H1 (cell line): Measurements from ENCODE around the gene OMP. TPM values are rescaled to one million over a fixed set of nuclear protein-coding genes. Genes with fewer than 3 reads are reported as not detected.

Source experiments
- CTCF ChIA-PET: fragments of 300-600 bp; sonication (Branson Sonifier 250); formaldehyde crosslinking; loops from one replicate; lab custom pipeline; 2021; ENCODE audit not compliant: partially characterized antibody; lab: Charles Lee
- POLR2A ChIA-PET: fragments of 300-600 bp; sonication (Branson Sonifier 250); formaldehyde crosslinking; loops from one replicate; lab custom pipeline; 2021; ENCODE audit warnings: inconsistent platforms; ENCODE audit not compliant: partially characterized antibody; lab: Charles Lee
- DNase-seq, 2 experiments: peaks; one replicate each; pipeline versions ENCODE4 v3.0.0 to v3.0.0-alpha.2; 2010 to 2022; ENCODE audit warnings: low spot score in 2 of 2, low read depth in 1 of 2, mixed read lengths in 1 of 2
- FAIRE-seq: peaks from 2 replicates; lab custom pipeline; 2011; peaks lifted over from hg19 to GRCh38; lab: Jason Lieb, UNC
- H2AFZ ChIP-seq: 2 replicates; pipeline ENCODE4 v1.8.1; 2012; ENCODE audit warnings: low read length, inconsistent platforms
- H2AK5ac ChIP-seq: 2 replicates; pipeline ENCODE4 v1.6.1; 2013; ENCODE audit warnings: low read depth, low read length
- H2BK120ac ChIP-seq: replicated peaks from 2 replicates; pipeline ENCODE3; 2013; ENCODE audit warnings: low read depth, low read length, inconsistent platforms
- H2BK12ac ChIP-seq: 2 replicates; pipeline ENCODE4 v1.6.1; 2013; ENCODE audit warnings: low read depth, low read length
- H2BK15ac ChIP-seq: 2 replicates; pipeline ENCODE4 v1.6.1; 2013; ENCODE audit warnings: low read length
- H2BK20ac ChIP-seq: 2 replicates; pipeline ENCODE4 v1.6.1; 2013; ENCODE audit warnings: low read length
- H2BK5ac ChIP-seq: 2 replicates; pipeline ENCODE4 v1.6.1; 2013; ENCODE audit warnings: low read depth, low read length
- H3K14ac ChIP-seq: 2 replicates; pipeline ENCODE4 v1.6.1; 2013; ENCODE audit warnings: inconsistent platforms; ENCODE audit not compliant: insufficient read length
- H3K18ac ChIP-seq: 2 replicates; pipeline ENCODE4 v1.6.1; 2013; ENCODE audit warnings: low read length; ENCODE audit errors: extremely low read depth
- H3K23ac ChIP-seq: 2 replicates; pipeline ENCODE4 v1.6.1; 2013; ENCODE audit warnings: inconsistent platforms; ENCODE audit not compliant: insufficient read length
- H3K23me2 ChIP-seq: 2 replicates; pipeline ENCODE4 v1.6.1; 2013; ENCODE audit warnings: low read depth, low read length
- H3K27ac ChIP-seq: 2 replicates; pipeline ENCODE4 v1.6.1; 2011; ENCODE audit warnings: low read depth, low read length, inconsistent platforms
- H3K27me3 ChIP-seq, 4 experiments: replicated peaks in 1 of 4; 1 replicate in 1 of 4; 2 replicates in 3 of 4; pipeline versions ENCODE4 v1.6.1 to v1.8.1; 2011 to 2013; ENCODE audit warnings: low read length in 3 of 4, mild to moderate bottlenecking in 3 of 4, inconsistent platforms in 2 of 4, mixed read lengths in 2 of 4, moderate library complexity in 1 of 4; ENCODE audit not compliant: control insufficient read depth in 3 of 4, insufficient read depth in 3 of 4; ENCODE audit errors: extremely low read depth in 1 of 4
- H3K36me3 ChIP-seq, 4 experiments: 2 replicates each; pipeline versions ENCODE4 v1.6.1 to v1.8.1; 2011 to 2013; ENCODE audit warnings: mild to moderate bottlenecking in 4 of 4, low read length in 3 of 4, moderate library complexity in 2 of 4, control low read depth in 1 of 4, inconsistent platforms in 1 of 4; ENCODE audit not compliant: insufficient read depth in 4 of 4, control insufficient read depth in 2 of 4
- H3K4ac ChIP-seq: replicated peaks from 2 replicates; pipeline ENCODE3; 2013; ENCODE audit warnings: low read length, low read depth, mixed read lengths, inconsistent platforms; ENCODE audit not compliant: insufficient read length
- H3K4me1 ChIP-seq, 4 experiments: replicated peaks in 1 of 4; 1 replicate in 1 of 4; 2 replicates in 3 of 4; pipeline versions ENCODE4 v1.6.1 to v1.8.1; 2011 to 2013; ENCODE audit warnings: low read length in 3 of 4, inconsistent platforms in 2 of 4, mixed read lengths in 1 of 4; ENCODE audit not compliant: insufficient read depth in 4 of 4, control insufficient read depth in 3 of 4
- H3K4me2 ChIP-seq, 2 experiments: 2 replicates each; pipeline versions ENCODE4 v1.6.1 to v1.8.1; 2011 to 2013; ENCODE audit warnings: low read depth in 2 of 2, low read length in 2 of 2, control low read depth in 1 of 2, inconsistent platforms in 1 of 2, mild to moderate bottlenecking in 1 of 2; ENCODE audit not compliant: insufficient read depth in 1 of 2
- H3K4me3 ChIP-seq, 4 experiments: fragments of 200-600, 300-600 bp in 1 of 4; sonication (generic), shearing (Covaris generic), sonication (Bioruptor Twin) in 1 of 4; 2 replicates each; pipeline versions ENCODE4 v1.5.1 to v1.8.1; 2011 to 2016; ENCODE audit warnings: low read length in 4 of 4, low read depth in 3 of 4, control low read depth in 2 of 4, inconsistent platforms in 2 of 4, mild to moderate bottlenecking in 2 of 4, mixed read lengths in 1 of 4, moderate library complexity in 1 of 4; ENCODE audit not compliant: insufficient read depth in 2 of 4; ENCODE audit errors: extremely low read depth in 1 of 4
- H3K56ac ChIP-seq: replicated peaks from 2 replicates; pipeline ENCODE3; 2013; ENCODE audit warnings: low read depth, mild to moderate bottlenecking, mixed read lengths, low read length, inconsistent platforms; ENCODE audit not compliant: insufficient read length
- H3K79me1 ChIP-seq: 2 replicates; pipeline ENCODE4 v1.6.1; 2013; ENCODE audit warnings: low read depth, low read length, control low read depth
- H3K79me2 ChIP-seq, 2 experiments: 2 replicates each; pipeline versions ENCODE4 v1.6.1 to v1.8.1; 2012 to 2013; ENCODE audit warnings: low read length in 2 of 2, mild to moderate bottlenecking in 2 of 2, inconsistent platforms in 1 of 2; ENCODE audit not compliant: insufficient read depth in 2 of 2, control insufficient read depth in 1 of 2
- H3K9ac ChIP-seq, 4 experiments: replicated peaks in 1 of 4; 1 replicate in 1 of 4; 2 replicates in 3 of 4; pipeline versions ENCODE4 v1.6.1 to v1.8.1; 2011 to 2013; ENCODE audit warnings: low read depth in 3 of 4, low read length in 3 of 4, control low read depth in 2 of 4, mild to moderate bottlenecking in 2 of 4, moderate library complexity in 2 of 4, inconsistent platforms in 1 of 4; ENCODE audit errors: extremely low read depth in 1 of 4
- H3K9me3 ChIP-seq, 2 experiments: 2 replicates each; pipeline versions ENCODE4 v1.6.1 to v1.8.1; 2012 to 2013; ENCODE audit warnings: mild to moderate bottlenecking in 2 of 2, moderate library complexity in 2 of 2, control low read depth in 1 of 2, inconsistent platforms in 1 of 2, low read depth in 1 of 2, low read length in 1 of 2, mixed read lengths in 1 of 2; ENCODE audit not compliant: insufficient read depth in 2 of 2
- H4K20me1 ChIP-seq, 2 experiments: replicated peaks in 1 of 2; 2 replicates each; pipeline versions ENCODE3 to v1.8.1; 2011 to 2013; ENCODE audit warnings: inconsistent platforms in 2 of 2, low read length in 2 of 2, mild to moderate bottlenecking in 1 of 2; ENCODE audit not compliant: insufficient read depth in 2 of 2, control insufficient read depth in 1 of 2
- H4K5ac ChIP-seq: 2 replicates; pipeline ENCODE4 v1.6.1; 2013; ENCODE audit warnings: low read length, low read depth, mixed read lengths, inconsistent platforms; ENCODE audit not compliant: insufficient read length
- H4K8ac ChIP-seq: 2 replicates; pipeline ENCODE4 v1.8.0; 2013; ENCODE audit warnings: mild to moderate bottlenecking, moderate library complexity, low read length, inconsistent platforms; ENCODE audit not compliant: insufficient read depth; ENCODE audit errors: extremely low read depth
- H4K91ac ChIP-seq: replicated peaks from 2 replicates; pipeline ENCODE3; 2013; ENCODE audit warnings: low read length, mixed read lengths, inconsistent platforms; ENCODE audit not compliant: insufficient read length
- CHD2 ChIP-seq: IDR thresholded peaks from 2 replicates; pipeline ENCODE4 v1.6.1; 2012; ENCODE audit warnings: low read length, improper control_type of control experiment
- KDM5A ChIP-seq: fragments of 200-600 bp; IDR thresholded peaks from 2 replicates; pipeline ENCODE4 v1.7.1; 2012; ENCODE audit warnings: mild to moderate bottlenecking, low read length, inconsistent platforms, mixed read lengths
- POLR2A ChIP-seq, 2 experiments: IDR thresholded peaks; 1 replicate in 1 of 2; 2 replicates in 1 of 2; pipeline ENCODE4 v1.6.1; 2011; ENCODE audit warnings: low read depth in 2 of 2, low read length in 2 of 2, mild to moderate bottlenecking in 2 of 2; ENCODE audit errors: control extremely low read depth in 1 of 2
- RNF2 ChIP-seq: fragments of 200-900, 300-1000 bp; sonication (generic); IDR thresholded peaks from 2 replicates; pipeline ENCODE4 v1.7.1; 2016; ENCODE audit warnings: borderline replicate concordance, low read depth, mild to moderate bottlenecking, antibody characterized with exemption, low read length; ENCODE audit not compliant: poor library complexity, severe bottlenecking; ENCODE audit errors: missing control alignments
- WGBS, 2 experiments: shearing (Covaris generic) in 1 of 2; methylation state at CpG; one replicate each; pipeline versions ENCODE4 v1.1.6 to v1.1.7; 2013 to 2015; ENCODE audit warnings: low lambda C conversion rate in 2 of 2, mixed read lengths in 2 of 2, inconsistent platforms in 1 of 2, low coverage in 1 of 2, missing lambda C conversion rate in 1 of 2; ENCODE audit not compliant: insufficient replicate concordance in 2 of 2, insufficient coverage in 1 of 2, insufficient read length in 1 of 2; ENCODE audit errors: extremely low coverage in 1 of 2, missing lambda C conversion rate in 1 of 2; 5-methylcytosine and 5-hydroxymethylcytosine counted together
- polyA plus RNA-seq, 7 experiments: library from polyadenylated mRNA; depleted of rRNA in 3 of 7; stranded (reverse) in 5 of 7; unstranded in 2 of 7; fragments of >200 nt in 5 of 7; fragments of 200-250 nt in 2 of 7; gene quantifications; 1 replicate in 5 of 7; 2 replicates in 1 of 7; 4 replicates in 1 of 7; pipeline versions ENCODE4 v1.2.1 to v1.2.3, GENCODE V29; 2011 to 2013; ENCODE audit warnings: missing spikeins in 2 of 7, mixed read lengths in 2 of 7
- total RNA-seq: library from RNA; stranded (reverse); fragmentation: NEBNext Ultra II Directional; extraction: Animal tissue kit (Norgen Biotek cat#: 25700); gene quantifications from 2 replicates; pipeline ENCODE4 v1.2.1, GENCODE V29; 2021

The OMP gene
- total and polyA plus RNA-seq, 2 of the 8 experiments (the other 6 are each of a cell fraction or from before 2014, with no cell fraction given) = not detected

GRCh38 chr11:77144857-77145428, 42.3 kb downstream of the OMP start:
- H4K5ac ChIP-seq = no peak overlapping the region
- H2BK5ac ChIP-seq = 0 out of 2 replicates have a peak overlapping the region, but pooled peaks have one; percentile 8
- no peak overlapping the region for H3K9ac ChIP-seq
- H4K20me1 ChIP-seq = no peaks in the 10 kb centered on the region
- peak overlapping the region; percentile 75; the same call in 1 of the 2 replicates for H2BK12ac ChIP-seq
- H2AFZ ChIP-seq = no peak overlapping the region
- no peak overlapping the region for H2BK20ac ChIP-seq
- no peak overlapping the region for H2BK15ac ChIP-seq
- H3K14ac ChIP-seq = no peak overlapping the region
- no peaks in the 10 kb centered on the region for H3K9me3 ChIP-seq
- H2AK5ac ChIP-seq = no peak overlapping the region
- H3K27ac ChIP-seq = no peak overlapping the region
- peak overlapping the region; percentile 44 for H4K91ac ChIP-seq
- H3K36me3 ChIP-seq = no peaks in the 10 kb centered on the region
- no peak overlapping the region for H3K4me2 ChIP-seq
- FAIRE-seq (no peak), DNase-seq (no peak)
- H4K8ac ChIP-seq = no peak overlapping the region
- H3K79me1 ChIP-seq = no peaks in the 10 kb centered on the region
- CTCF ChIA-PET = interaction anchor here (0.7 to 16.2 kb wide), 8 partner anchors 10 to 64 kb away, joined by 3 to 104 read pairs (median 7); partner anchors contain the start of gene MYO7A
- H3K4me3 ChIP-seq = no peak overlapping the region
- H3K79me2 ChIP-seq = no peaks in the 10 kb centered on the region
- no peak overlapping the region for H3K23ac ChIP-seq
- peaks cover 0 to 2% (median 0%) of the 10 kb centered on the region in 4 experiments; a peak in 2 of 7 replicates for H3K27me3 ChIP-seq
- no peak for TF ChIP-seq POLR2A (IDR thresholded peaks at IDR 0.05; ENCODE audit: control extremely low read depth in 1 of 2, low read depth in 2 of 2, low read length in 2 of 2)
- no peak for TF ChIP-seq RNF2
- no peak for TF ChIP-seq CHD2
- no peak for TF ChIP-seq KDM5A
- no peak overlapping the region for H3K56ac ChIP-seq
- no peak overlapping the region for H3K18ac ChIP-seq
- WGBS, 2 experiments = 81% methylated on average over 7 of the region's 7 CpGs; no CpG with 5 or more reads in 1 of the 2 experiments
- H2BK120ac ChIP-seq = no peak overlapping the region
- peaks cover 0 to 15% (median 7%) of the 10 kb centered on the region in 4 experiments for H3K4me1 ChIP-seq
- POLR2A ChIA-PET = interaction anchor here (1.0 to 2.0 kb wide), 2 partner anchors 18 to 29 kb away, joined by 3 to 8 read pairs; no protein-coding TSS in a partner anchor
- H3K23me2 ChIP-seq = peaks cover 7% of the 10 kb centered on the region; the same call in 1 of the 2 replicates
- no peak overlapping the region for H3K4ac ChIP-seq
